NCI-H748 (cell line): ENCODE measurements around the gene PHB1.
A peak's percentile ranks its signal among the peaks of the same experiment; 100 is the strongest.
"Not testable (repeated sequence)": the region's sequence is repeated elsewhere in the genome, so short reads cannot be mapped to it uniquely, and the experiment has no call there.

Experiments used
- DNase-seq: peaks from one replicate; lab custom pipeline; 2025; ENCODE audit not compliant: unreplicated experiment; lab: John Stamatoyannopoulos, UW

The PHB1 gene

DNA sequence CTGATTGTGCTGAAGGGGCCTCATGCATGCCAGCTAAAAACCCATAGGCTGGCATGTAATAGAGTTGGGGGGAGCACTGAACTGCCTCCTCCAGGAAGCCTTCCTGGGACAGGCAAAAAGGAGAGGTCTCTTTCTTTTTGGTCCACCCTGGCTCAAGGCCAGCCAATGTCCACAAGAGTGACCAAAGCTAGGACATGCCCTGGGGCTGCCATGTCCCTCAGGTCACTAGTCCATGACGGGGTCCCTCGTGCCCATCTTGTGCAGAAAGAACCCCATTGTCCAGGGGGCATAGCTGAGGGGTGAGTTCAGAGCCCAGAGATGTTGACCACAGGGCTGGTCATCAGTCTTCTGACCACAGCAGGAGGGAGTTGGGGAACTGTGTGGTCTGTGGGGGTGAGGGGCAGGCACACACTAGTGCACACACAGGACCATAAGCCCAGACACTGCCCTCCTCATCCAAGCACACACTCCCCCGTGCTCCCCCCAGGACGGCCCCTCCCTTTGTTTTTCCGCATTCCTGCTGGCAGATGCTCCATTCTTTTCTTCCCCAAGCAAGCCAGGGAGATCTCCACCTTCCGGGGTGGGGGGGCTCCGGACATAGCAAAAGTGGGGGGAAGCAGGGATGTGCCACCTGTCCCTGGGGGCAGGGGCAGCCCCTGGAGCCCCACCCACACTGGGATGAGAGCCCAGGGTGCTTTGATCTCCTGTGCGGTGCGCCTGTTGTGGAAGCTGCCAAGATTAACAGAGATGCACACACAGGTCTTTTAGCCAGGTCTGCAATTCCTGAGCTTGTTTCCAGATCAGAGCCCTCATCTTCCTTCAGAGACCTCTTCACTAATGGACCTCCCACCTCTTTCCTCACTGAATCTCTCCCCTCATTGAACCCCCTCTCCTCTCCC, 25.2 kb upstream of the PHB1 start:
- DNase-seq: no peak

DNA sequence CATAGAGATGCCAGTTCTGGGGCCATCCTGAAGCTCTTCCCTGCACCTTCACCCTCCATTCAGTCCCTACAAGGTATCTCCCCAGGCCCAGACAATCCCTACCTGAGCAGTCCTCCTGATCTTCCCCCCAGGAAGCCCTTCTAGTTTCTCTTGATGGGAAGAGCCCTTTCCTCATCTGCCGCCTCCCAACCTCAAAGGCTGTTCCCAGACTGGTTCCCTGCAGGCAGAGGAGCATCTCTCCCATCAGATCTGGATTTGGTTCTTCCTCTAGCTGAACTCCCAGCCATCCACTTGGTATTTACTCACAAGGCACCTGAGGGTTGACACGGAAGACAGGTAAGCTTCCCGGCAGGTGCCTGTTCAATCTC, 24.6 kb upstream of the PHB1 start:
- DNase-seq: no peak

DNA sequence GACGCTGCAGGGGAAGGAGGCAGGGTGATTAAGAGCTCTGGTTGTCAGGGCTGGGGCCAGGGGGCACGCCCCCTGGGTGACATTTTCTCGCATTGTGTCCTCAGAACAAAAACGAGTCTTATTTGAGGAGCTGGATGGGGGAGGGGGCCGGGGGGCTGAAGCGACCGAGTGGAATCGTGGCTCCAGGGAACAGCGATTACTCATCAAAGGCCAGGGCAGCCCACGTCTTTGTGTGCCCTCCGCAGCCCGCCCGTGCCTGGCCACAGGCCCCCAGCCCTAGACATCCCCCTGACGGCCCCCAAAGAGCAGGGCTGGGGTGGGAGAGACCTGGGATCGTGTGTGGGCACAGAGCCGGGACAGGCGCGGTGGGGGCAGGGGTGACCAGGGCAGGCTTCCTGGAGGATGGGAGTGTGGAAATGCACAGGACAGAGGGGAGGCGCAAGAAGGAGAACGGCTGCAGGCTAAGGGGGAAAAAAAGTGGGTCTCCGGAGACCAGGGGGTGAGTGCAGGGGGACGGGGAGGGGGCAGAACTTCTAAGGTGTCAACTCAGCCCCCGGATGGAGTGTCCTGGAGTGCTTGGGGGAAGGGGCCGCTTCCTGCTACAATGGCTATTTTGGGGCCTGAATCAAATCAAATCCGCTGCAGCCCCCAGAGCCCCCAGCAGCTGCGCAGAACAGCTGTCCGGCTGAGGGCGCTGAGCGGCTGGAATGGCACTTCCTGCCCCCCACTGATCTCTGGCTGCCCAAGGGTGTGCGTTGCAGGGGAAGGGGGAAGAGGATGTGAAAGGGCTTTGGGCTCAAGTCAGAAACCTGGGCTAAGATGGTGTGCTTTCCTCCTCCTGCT, 24.0 kb upstream of the PHB1 start:
- DNase-seq: no peak

DNA sequence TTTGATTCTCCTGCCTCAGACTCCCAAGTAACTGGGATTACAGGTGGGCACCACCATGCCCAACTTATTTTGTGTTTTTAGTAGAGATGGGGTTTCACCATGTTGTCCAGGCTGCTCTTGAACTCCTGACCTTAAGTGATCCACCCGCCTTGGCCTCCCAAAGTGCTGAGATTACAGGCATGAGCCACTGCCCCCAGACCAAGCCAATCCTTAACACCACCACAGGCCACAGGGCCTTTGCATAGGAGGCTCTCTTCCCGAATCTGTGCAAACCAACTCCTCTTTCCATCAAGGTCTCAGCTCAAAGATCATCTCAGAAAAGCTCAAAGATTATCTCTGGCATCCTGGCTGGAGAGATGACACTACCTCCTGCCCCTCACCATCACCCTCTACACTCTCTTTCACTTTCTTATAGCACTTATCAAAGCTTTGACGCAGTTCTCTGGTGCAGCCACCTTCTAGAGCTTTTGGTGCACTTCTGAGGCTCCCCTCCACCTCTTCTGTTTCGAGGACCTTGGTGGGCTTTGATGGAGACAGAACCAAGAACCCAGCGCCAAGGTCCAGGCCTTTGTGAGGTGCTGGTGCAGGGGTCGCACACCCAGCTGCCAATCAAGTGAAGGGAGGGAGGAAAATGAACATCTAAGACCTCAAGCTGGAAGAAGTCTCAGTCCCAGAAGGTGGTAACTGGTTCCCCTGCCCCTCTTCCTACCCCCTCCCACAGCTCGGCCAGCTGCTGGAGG, 23.2 kb upstream of the PHB1 start:
- no peak for DNase-seq

DNA sequence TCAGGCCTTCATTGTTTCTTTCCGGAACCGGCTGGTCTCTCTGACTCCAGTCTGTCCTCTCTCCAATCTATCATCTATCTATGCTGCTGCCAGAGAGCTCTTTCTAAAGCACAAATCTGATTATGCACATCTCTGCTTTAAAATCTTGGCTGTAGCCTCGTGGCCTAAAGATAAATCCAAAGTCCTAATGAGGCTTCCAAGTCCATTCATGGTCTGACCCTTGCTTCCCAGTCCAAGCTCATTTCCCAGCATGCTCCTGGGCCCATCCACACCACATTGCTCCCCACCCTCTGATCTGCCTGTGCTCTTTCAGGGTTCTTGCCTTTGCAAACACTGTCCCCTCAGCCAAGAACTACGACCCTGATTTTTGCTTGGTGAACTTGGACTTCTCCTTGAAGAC, 21.5 kb upstream of the PHB1 start:
- no peak for DNase-seq

DNA sequence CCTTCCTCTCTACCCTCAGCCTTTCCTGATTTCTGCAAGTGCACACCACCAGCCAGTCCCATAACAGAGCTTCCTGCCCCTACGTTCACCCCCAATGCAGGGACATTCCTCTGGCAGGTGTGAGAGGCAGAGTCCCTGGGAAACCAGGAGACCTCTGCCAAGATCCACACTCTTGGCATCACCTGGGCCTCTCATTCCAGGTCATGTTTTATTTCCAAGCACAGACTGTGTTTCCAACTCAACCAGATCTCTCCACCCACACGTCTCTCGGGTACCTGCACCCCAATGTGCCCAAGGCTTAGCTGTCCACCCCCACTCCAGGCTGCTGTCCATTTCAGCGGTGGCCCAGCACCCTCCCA, 21.0 kb upstream of the PHB1 start:
- DNase-seq: no peak

DNA sequence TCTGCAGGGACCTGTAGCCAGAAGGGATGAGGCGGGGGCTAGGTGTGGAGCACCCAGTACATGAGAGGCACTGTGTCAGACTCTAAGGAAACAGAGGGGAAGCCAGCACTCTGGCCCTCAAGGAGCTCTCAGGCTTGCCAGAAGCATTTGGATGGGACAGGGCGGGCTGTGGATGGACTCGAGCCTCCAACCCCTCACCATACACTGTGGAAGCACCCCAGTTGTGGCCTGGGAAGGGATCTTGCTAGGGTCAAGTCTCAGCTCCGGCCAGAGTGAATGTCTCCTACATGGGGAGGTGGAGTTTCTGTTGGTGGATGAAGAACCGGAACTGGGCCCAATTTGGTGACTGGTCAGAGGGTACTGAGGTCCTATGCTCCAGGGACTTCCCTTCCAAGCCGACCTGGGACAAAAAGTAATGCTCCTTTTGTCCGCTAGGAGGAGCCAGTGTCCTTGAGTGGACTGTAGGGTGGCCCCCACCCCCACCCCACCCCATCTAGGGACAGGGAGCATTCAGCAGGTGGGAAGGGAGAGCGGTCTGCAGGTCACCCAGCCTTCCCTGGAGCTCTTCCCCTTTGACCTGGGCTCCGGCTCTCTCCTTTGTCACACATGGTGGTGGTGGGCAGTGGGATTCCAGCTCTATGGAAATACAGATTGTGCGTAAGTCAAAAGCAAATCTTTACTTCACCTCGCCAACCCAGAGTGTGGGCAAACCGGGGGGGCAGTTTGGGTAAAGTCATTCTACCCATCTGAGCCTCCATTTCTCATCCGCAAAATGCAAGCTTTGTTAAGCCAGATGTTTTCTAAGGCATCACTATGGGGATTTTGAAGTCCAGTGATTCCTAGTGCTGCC, 20.4 kb upstream of the PHB1 start:
- DNase-seq: peak; percentile 17

DNA sequence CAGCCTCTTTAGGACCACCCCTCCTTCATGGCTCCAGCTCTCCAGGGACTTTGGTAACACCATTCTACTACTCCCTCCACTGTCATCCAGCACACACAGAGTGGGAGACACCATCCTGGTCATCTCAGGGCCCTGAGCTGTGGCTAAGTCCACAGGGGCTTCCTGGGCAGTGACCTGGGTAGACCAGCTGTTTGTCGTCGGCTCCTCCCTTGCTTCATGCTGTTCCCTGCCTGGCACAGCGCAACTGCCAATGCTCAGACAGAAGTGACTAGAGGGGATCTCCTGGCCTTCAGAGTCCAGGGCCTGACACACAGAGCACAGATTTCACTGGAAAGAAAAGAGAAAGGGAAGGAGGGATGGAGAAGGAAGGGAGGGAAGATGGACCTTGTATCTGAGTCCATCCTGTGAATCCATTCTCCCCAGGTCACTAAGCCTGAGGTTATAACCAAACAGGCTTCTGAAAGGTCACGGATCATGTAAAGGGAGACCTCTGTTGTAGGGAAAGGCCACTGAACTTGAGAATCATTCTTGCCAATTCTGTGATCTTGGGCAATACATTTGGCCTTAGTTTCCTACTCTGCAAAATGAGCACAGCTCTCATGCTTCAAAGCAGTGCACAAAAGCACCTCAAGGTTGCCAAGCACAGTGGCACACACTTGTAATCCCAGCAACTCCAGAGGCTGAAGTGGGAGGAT, 18.5 kb upstream of the PHB1 start:
- no peak for DNase-seq

DNA sequence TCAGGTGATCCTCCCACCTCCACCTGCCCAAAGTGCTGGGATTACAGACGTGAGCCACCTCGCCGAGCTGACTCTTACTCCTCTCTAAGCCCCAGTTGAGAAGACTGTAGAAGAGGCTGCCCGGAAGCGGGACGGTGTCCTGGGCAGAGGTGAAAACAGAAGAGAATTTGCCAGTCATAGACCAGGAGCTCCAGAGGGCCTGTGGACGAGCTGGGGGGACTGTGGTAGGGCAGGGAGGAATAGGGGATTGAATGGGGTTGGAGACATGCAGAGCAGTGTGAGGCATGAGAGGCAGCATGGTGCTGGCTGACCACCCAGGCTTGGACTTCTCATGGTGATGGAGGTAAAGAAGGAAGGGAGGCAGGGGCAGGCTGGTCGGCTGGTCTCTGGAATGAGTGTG, 17.1 kb upstream of the PHB1 start:
- no peak for DNase-seq

DNA sequence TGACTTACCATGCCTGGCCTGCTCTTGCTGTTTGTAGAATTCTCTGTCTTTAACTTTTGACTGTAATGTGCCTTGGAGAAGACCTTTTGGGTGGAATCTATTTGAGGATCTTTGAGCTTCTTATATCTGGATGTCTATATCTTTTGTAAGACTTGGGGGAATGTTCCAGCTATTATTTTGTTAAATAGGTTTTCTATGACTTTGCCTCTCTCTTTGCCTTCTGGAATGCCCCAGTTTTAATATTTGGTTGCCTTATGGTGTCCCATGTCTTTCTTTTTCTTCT, 10.3 kb upstream of the PHB1 start:
- no peak for DNase-seq

DNA sequence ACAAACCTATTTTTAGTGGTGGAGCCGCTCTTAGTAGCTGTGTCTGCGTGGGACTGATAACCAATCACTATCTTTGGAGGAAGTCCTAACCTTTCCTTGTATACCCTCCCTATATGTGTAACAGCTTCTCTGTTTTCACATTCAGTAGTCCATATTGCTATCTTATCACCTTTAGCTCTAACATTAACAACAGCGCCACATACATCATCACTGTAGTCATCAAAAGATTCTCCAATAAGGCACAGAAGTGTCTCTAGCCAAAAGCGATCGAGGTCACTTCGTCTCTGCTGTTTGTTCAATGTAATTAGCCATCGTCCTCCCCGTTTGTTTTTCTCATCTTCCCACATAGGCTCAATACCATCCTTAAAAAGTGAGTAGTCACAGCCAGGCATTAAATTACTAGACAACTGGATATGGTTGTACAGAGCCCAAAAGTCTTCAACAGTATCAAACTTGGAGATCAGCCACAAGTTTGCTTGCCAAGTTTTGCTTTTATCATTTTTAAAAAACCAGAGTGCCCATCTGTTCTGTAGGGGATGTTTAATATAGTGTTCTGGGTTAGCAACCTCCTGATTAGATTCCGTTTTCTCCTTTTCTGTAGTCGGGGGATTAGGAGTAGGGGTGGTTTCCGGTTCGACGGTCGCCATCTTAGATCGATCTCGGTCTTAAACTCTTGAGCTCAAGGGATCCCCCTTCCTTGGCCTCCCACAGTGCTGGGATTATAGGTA, 9.8 kb upstream of the PHB1 start:
- not testable (repeated sequence) for DNase-seq

DNA sequence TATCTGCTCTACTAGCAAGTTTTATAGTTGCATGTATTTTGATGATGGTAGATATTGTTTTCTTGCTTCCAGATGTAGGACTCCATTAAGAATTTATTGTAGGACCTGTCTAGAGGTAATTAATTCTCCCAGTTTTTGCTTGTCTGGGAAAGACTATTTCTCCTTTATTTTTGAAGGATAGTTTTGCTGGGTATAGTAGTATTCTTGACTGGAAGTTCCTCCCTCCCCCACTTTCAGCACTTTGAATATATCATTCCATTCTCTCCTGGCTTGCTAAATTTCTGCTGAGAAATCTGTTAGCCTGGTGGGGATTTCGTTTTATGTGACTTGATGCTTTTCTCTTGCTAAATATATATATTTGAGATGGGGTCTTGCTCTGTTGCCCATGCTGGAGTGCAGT, 8.0 kb upstream of the PHB1 start:
- no peak for DNase-seq

DNA sequence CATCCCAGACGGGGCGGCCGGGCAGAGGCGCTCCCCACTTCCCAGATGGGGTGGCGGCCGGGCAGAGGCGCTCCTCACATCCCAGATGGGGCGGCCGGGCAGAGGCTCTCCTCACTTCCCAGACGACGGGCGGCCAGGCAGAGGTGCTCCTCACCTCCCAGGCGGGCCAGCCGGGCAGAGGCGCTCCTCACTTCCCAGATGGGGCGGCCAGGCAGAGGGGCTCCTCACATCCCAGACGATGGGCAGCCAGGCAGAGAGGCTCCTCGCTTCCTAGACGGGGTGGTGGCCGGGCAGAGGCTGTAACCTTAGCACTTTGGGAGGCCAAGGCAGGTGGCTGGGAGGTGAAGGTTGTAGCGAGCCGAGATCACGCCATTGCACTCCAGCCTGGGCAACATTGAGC, 5.1 kb upstream of the PHB1 start:
- DNase-seq: not testable (repeated sequence)

DNA sequence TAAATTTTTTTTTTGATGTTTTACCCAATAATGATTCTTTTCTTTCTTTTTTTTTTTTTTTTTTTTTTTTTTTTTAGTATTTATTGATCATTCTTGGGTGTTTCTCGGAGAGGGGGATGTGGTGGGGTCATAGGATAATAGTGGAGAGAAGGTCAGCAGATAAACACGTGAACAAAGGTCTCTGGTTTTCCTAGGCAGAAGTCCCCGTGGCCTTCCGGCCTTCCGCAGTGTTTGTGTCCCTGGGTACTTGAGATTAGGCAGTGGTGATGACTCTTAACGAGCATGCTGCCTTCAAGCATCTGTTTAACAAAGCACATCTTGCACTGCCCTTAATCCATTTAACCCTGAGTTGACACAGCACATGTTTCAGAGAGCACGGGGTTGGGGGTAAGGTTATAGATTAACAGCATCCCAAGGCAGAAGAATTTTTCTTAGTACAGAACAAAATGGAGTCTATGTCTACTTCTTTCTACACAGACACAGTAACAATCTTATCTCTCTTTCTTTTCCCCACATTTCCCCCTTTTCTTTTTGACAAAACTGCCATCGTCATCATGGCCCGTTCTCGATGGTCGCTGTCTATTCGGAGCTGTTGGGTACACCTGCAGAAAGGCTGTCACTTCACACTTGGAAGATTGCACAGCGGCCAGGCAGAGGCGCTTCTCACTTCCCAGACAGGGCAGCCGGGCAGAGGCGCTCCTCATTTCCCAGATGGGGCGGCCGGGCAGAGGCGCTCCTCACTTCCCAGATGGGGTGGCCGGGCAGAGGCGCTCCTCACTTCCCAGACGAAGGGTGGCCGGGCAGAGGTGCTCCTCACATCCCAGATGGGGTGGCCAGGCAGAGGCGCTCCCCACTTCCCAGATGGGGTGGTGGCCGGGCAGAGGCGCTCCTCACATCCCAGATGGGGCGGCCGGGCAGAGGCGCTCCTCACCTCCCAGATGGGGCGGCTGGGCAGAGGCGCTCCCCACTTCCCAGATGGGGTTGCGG, 4.4 kb upstream of the PHB1 start:
- DNase-seq: not testable (repeated sequence)

DNA sequence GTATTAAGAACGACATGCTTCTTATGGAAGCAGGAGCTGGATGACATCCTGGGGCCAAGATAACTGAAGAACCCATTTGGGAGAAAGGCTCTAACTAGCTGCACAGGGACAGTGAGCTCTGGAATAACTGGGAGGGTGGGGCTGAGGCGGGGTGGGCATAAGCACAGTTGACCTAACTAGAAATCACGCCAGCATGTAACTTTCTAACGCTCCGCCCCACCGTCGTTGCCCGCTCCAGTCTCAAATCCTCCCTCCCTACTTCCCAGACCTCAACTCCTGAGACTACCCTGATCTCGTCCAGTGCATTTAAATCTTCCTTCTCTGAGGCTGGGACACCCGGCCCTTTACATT, 436 bp downstream of the PHB1 start:
- DNase-seq: no peak

DNA sequence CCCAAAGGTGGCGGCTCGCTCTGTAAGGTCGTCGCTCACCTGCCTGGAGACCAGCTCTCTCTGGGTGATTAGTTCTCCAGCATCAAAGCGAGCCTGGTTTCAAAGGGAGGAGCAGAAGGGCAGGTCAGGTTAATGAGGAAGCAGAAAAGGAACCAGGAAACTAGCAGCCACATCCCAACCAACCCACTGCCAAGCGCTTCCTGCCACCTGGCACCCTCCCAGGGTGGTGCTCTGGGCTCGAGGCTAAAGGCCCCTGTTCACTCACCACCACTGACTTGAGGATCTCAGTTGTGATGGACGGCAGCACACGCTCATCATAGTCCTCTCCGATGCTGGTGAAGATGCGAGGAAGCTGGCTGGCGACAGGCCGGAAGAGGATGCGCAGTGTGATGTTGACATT, 5.6 kb downstream of the PHB1 start:
- no peak for DNase-seq

DNA sequence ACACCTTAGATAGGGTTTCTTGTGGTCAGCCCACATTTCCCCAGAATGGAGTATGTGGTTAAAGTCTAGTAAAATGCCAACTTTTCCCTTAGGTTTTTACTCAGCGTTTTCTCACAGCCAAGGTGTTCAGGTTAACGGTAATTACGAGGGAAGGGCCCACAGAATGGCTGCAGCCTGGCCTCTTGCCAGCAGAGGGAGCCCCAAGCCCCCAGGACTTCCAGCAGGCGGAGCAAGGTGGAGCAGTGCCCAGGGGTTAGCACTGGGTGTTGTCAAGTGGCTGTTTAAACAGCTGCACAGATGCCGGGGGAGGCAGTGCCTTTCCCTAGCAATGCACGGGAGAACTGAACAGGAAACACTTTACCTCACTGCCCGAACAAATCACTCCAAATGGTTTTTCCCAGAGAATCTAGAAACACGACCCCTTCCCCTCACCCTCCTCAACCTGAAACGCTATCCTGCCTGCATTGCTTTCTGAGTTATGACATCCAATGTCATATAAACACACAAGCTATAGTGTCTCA, 6.6 kb downstream of the PHB1 start:
- DNase-seq: peak; percentile 95

DNA sequence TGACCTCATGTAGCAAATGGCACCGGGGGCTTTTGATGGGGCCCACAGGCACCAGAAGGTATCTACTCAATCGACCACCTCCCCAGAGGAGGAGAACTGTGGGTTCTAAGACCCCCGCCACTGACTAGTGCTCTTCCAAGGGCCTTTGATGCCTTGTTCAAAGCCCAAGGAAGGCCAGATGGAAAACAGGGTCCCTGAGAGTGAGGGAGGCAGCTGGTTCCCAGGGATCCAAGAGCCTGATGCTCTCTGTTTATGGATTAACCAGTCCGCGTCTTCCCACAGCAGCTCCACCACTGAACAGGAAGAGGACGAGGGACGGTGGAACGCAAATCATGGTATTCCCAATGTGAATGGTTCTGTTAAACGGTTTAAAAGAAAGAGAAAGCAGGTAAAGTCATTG, 7.6 kb downstream of the PHB1 start:
- no peak for DNase-seq
